Measurements from ENCODE around the gene SMIM15.

DNA sequence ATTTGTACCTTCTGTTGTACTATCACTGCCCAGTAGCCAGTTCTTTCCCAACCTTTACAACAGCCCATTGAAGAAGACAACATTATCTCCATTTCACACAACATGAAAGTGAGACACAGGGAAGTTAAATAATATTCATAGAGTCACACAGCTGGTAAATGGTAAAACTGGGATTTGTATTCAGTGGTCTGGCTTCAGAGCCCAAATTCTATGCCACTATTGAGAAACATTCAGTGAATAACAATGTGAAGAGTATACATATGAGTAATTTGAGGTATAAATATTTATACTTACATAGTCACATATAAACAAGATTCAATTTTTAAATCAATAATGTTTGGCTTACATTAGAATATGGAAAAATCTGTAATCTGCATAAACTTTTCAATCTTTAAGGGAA is 13.8 kb downstream of the SMIM15 start:
- TF ChIP-seq, protein P1, sequence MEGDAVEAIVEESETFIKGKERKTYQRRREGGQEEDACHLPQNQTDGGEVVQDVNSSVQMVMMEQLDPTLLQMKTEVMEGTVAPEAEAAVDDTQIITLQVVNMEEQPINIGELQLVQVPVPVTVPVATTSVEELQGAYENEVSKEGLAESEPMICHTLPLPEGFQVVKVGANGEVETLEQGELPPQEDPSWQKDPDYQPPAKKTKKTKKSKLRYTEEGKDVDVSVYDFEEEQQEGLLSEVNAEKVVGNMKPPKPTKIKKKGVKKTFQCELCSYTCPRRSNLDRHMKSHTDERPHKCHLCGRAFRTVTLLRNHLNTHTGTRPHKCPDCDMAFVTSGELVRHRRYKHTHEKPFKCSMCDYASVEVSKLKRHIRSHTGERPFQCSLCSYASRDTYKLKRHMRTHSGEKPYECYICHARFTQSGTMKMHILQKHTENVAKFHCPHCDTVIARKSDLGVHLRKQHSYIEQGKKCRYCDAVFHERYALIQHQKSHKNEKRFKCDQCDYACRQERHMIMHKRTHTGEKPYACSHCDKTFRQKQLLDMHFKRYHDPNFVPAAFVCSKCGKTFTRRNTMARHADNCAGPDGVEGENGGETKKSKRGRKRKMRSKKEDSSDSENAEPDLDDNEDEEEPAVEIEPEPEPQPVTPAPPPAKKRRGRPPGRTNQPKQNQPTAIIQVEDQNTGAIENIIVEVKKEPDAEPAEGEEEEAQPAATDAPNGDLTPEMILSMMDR (IDR thresholded peaks at IDR 0.05 in 2 of 3, conservative IDR thresholded peaks at IDR 0.05 in 1 of 3; ENCODE audit: control insufficient read depth in 2 of 3, extremely low read depth in 1 of 3, insufficient read depth in 1 of 3, low read depth in 3 of 3, low read length in 3 of 3), result no peak
- TF ChIP-seq KDM1A (IDR thresholded peaks at IDR 0.05; ENCODE audit: borderline replicate concordance) (no peak), POLR2A (IDR thresholded peaks at IDR 0.05; ENCODE audit: low read depth, low read length) (no peak), YY1 (IDR thresholded peaks at IDR 0.05; ENCODE audit: low read depth, low read length) (no peak), SRF (IDR thresholded peaks at IDR 0.05; ENCODE audit: low read depth in 2 of 2, low read length in 2 of 2) (no peak), SMC3 (IDR thresholded peaks at IDR 0.05; ENCODE audit: borderline replicate concordance, low read length) (no peak), SP1 (IDR thresholded peaks at IDR 0.05; ENCODE audit: low read depth, low read length) (no peak), RFX5 (IDR thresholded peaks at IDR 0.05; ENCODE audit: low read depth, low read length) (no peak), POLR2AphosphoS5 (IDR thresholded peaks at IDR 0.05; ENCODE audit: low read length) (no peak), DPF2 (IDR thresholded peaks at IDR 0.05) (no peak), NFIC (IDR thresholded peaks at IDR 0.05; ENCODE audit: low read depth, low read length) (no peak), SREBF2 (IDR thresholded peaks at IDR 0.05; ENCODE audit: low read length) (no peak), BACH1 (IDR thresholded peaks at IDR 0.05; ENCODE audit: borderline replicate concordance) (no peak)
- TF ChIP-seq, protein P2, sequence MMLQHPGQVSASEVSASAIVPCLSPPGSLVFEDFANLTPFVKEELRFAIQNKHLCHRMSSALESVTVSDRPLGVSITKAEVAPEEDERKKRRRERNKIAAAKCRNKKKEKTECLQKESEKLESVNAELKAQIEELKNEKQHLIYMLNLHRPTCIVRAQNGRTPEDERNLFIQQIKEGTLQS (IDR thresholded peaks at IDR 0.05; ENCODE audit: borderline replicate concordance, extremely low read depth, low read depth, low read length), result no peak

All from GM12878 (cell line).